ENCODE data around the gene MATR3. TPM values are rescaled to one million over a fixed set of nuclear protein-coding genes. Genes with fewer than 3 reads are reported as not detected.

MATR3 gene
- total and polyA plus RNA-seq, 10 of the 15 experiments (the other 5 are each of a cell fraction or from before 2014, with no cell fraction given): 134 to 401 (median 221) TPM

- TF ChIP-seq ASH2L (IDR thresholded peaks at IDR 0.05; ENCODE audit: borderline replicate concordance, low read depth) (no peak), CREB1 (IDR thresholded peaks at IDR 0.05; ENCODE audit: low read depth) (no peak), STAT1 (conservative IDR thresholded peaks at IDR 0.05) (no peak), EGR1 (IDR thresholded peaks at IDR 0.05; ENCODE audit: borderline replicate concordance in 1 of 2, low read depth in 2 of 2, low read length in 2 of 2) (no peak), JUNB (IDR thresholded peaks at IDR 0.05) (no peak), GATAD2B (conservative IDR thresholded peaks at IDR 0.05; ENCODE audit: low read depth) (no peak), ZNF274 (IDR thresholded peaks at IDR 0.05; ENCODE audit: insufficient read depth, insufficient read length) (no peak), RUNX3 (IDR thresholded peaks at IDR 0.05; ENCODE audit: low read length) (0 out of 2 replicates have a peak, but pooled peaks have one; percentile 11), WRNIP1 (IDR thresholded peaks at IDR 0.05; ENCODE audit: borderline replicate concordance, low read depth, low read length) (no peak), CEBPB (IDR thresholded peaks at IDR 0.05; ENCODE audit: borderline replicate concordance in 1 of 2, low read depth in 2 of 2, low read length in 2 of 2) (no peak), SREBF1 (IDR thresholded peaks at IDR 0.05; ENCODE audit: low read length) (no peak), ATF7 (IDR thresholded peaks at IDR 0.05; ENCODE audit: low read depth) (no peak), PRDM15 (CRISPR knock-in tag; IDR thresholded peaks at IDR 0.05) (no peak), HDAC2 (IDR thresholded peaks at IDR 0.05) (no peak), BCL11A (IDR thresholded peaks at IDR 0.05; ENCODE audit: low read depth, low read length) (no peak), NKRF (conservative IDR thresholded peaks at IDR 0.05) (no peak), MLLT1 (IDR thresholded peaks at IDR 0.05) (no peak), TBL1XR1 (IDR thresholded peaks at IDR 0.05; ENCODE audit: low read depth, low read length) (no peak), ZBED1 (IDR thresholded peaks at IDR 0.05; ENCODE audit: borderline replicate concordance) (no peak), CREM (IDR thresholded peaks at IDR 0.05; ENCODE audit: low read depth) (no peak), USF1 (IDR thresholded peaks at IDR 0.05; ENCODE audit: borderline replicate concordance, extremely low read length, insufficient read depth, low read depth, low read length) (no peak), IKZF1 (conservative IDR thresholded peaks at IDR 0.05) (0 out of 2 replicates have a peak, but pooled peaks have one; percentile 6), SMAD1 (IDR thresholded peaks at IDR 0.05; ENCODE audit: low read depth, partially characterized antibody) (no peak)
Observed at GRCh38 chr5:139251281-139251687, 42.3 kb upstream of the MATR3 start (continued).
